ENCODE results near the gene CWC22. TPM values are rescaled to one million over a fixed set of nuclear protein-coding genes. Genes with fewer than 3 reads are reported as not detected.

The CWC22 gene
- total RNA-seq, 1 experiment from 2014 or later = 28.4 TPM

DNA sequence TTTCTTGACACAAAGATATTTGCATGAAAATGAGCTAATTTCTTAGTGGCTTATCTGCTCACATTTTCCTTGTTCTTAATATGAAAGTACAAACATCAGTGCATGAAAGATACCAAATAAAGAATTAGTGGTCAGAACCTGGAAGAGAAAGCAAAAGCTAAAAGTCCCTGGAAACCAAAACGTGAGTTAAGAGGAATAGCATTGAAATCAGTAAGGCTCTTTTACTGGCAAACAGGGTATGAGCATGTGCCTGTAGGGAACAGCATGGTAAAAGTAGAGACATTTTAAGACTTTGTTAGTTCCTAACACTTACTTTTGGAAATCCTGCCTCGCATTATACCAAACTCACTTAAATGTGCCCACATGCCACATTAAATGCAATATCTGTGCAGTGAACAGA lies 31.9 kb upstream of the CWC22 start:
- Mint-ChIP-seq H3K27me3 (ENCODE audit: low read depth) (no peaks in the 10 kb centered on the region), H3K36me3 (no peaks in the 10 kb centered on the region), H3K4me1 (peaks cover 20% of the 10 kb centered on the region), H3K27ac (no peak overlapping the region), H3K9me3 (peaks cover 15% of the 10 kb centered on the region), H3K4me3 (no peak overlapping the region)
- TF ChIP-seq ZNF121 (CRISPR knock-in tag; IDR thresholded peaks at IDR 0.05) (no peak), TEAD4 (CRISPR knock-in tag; IDR thresholded peaks at IDR 0.05) (no peak), CREB1 (CRISPR knock-in tag; IDR thresholded peaks at IDR 0.05) (no peak), ATF1 (CRISPR knock-in tag; IDR thresholded peaks at IDR 0.05) (no peak), OVOL2 (CRISPR knock-in tag; IDR thresholded peaks at IDR 0.05; ENCODE audit: borderline replicate concordance) (no peak), GABPB1 (CRISPR knock-in tag; IDR thresholded peaks at IDR 0.05) (no peak), ZNF219 (CRISPR knock-in tag; IDR thresholded peaks at IDR 0.05; ENCODE audit: borderline replicate concordance) (no peak), CBFB (CRISPR knock-in tag; IDR thresholded peaks at IDR 0.05; ENCODE audit: low read depth) (no peak), NR1H2 (CRISPR knock-in tag; IDR thresholded peaks at IDR 0.05) (no peak), MLX (CRISPR knock-in tag; IDR thresholded peaks at IDR 0.05) (no peak), HMGA2 (CRISPR knock-in tag; IDR thresholded peaks at IDR 0.05) (no peak), ZBTB21 (CRISPR knock-in tag; IDR thresholded peaks at IDR 0.05; ENCODE audit: borderline replicate concordance) (no peak), RORB (CRISPR knock-in tag; IDR thresholded peaks at IDR 0.05) (no peak)
- TF ChIP-seq, protein P1, sequence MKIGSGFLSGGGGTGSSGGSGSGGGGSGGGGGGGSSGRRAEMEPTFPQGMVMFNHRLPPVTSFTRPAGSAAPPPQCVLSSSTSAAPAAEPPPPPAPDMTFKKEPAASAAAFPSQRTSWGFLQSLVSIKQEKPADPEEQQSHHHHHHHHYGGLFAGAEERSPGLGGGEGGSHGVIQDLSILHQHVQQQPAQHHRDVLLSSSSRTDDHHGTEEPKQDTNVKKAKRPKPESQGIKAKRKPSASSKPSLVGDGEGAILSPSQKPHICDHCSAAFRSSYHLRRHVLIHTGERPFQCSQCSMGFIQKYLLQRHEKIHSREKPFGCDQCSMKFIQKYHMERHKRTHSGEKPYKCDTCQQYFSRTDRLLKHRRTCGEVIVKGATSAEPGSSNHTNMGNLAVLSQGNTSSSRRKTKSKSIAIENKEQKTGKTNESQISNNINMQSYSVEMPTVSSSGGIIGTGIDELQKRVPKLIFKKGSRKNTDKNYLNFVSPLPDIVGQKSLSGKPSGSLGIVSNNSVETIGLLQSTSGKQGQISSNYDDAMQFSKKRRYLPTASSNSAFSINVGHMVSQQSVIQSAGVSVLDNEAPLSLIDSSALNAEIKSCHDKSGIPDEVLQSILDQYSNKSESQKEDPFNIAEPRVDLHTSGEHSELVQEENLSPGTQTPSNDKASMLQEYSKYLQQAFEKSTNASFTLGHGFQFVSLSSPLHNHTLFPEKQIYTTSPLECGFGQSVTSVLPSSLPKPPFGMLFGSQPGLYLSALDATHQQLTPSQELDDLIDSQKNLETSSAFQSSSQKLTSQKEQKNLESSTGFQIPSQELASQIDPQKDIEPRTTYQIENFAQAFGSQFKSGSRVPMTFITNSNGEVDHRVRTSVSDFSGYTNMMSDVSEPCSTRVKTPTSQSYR (CRISPR knock-in tag; IDR thresholded peaks at IDR 0.05) = no peak
- TF ChIP-seq, protein P2, sequence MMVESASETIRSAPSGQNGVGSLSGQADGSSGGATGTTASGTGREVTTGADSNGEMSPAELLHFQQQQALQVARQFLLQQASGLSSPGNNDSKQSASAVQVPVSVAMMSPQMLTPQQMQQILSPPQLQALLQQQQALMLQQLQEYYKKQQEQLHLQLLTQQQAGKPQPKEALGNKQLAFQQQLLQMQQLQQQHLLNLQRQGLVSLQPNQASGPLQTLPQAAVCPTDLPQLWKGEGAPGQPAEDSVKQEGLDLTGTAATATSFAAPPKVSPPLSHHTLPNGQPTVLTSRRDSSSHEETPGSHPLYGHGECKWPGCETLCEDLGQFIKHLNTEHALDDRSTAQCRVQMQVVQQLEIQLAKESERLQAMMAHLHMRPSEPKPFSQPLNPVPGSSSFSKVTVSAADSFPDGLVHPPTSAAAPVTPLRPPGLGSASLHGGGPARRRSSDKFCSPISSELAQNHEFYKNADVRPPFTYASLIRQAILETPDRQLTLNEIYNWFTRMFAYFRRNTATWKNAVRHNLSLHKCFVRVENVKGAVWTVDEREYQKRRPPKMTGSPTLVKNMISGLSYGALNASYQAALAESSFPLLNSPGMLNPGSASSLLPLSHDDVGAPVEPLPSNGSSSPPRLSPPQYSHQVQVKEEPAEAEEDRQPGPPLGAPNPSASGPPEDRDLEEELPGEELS (CRISPR knock-in tag; IDR thresholded peaks at IDR 0.05) = no peak
- TF ChIP-seq, protein P3, sequence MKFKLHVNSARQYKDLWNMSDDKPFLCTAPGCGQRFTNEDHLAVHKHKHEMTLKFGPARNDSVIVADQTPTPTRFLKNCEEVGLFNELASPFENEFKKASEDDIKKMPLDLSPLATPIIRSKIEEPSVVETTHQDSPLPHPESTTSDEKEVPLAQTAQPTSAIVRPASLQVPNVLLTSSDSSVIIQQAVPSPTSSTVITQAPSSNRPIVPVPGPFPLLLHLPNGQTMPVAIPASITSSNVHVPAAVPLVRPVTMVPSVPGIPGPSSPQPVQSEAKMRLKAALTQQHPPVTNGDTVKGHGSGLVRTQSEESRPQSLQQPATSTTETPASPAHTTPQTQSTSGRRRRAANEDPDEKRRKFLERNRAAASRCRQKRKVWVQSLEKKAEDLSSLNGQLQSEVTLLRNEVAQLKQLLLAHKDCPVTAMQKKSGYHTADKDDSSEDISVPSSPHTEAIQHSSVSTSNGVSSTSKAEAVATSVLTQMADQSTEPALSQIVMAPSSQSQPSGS (CRISPR knock-in tag; IDR thresholded peaks at IDR 0.05; ENCODE audit: borderline replicate concordance, low read depth) = no peak
- TF ChIP-seq, protein P4, sequence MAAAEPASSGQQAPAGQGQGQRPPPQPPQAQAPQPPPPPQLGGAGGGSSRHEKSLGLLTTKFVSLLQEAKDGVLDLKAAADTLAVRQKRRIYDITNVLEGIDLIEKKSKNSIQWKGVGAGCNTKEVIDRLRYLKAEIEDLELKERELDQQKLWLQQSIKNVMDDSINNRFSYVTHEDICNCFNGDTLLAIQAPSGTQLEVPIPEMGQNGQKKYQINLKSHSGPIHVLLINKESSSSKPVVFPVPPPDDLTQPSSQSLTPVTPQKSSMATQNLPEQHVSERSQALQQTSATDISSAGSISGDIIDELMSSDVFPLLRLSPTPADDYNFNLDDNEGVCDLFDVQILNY (CRISPR knock-in tag; IDR thresholded peaks at IDR 0.05) = no peak
- TF ChIP-seq, protein P5, sequence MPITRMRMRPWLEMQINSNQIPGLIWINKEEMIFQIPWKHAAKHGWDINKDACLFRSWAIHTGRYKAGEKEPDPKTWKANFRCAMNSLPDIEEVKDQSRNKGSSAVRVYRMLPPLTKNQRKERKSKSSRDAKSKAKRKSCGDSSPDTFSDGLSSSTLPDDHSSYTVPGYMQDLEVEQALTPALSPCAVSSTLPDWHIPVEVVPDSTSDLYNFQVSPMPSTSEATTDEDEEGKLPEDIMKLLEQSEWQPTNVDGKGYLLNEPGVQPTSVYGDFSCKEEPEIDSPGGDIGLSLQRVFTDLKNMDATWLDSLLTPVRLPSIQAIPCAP (CRISPR knock-in tag; IDR thresholded peaks at IDR 0.05) = no peak
- ChIA-PET CTCF (no interaction called here), POLR2A (interaction anchor here (0.7 kb wide), 1 partner anchor 35 kb away, joined by 3 read pairs; no protein-coding TSS in a partner anchor)
- DNase-seq (ENCODE audit: low spot score) (no peak), ATAC-seq (no peak)

Measured in WTC11 (cell line).